HFF-Myc (cell line): ENCODE data around the gene NR4A2.

Experiments
- DNase-seq: peaks from one replicate; pipeline ENCODE4 v3.0.0-alpha.2; 2011; ENCODE audit warnings: low read depth; ENCODE audit errors: extremely low read depth
- H3K4me3 ChIP-seq: replicated peaks from 2 replicates; pipeline ENCODE4 v1.5.1; 2011; ENCODE audit warnings: low read depth, mild to moderate bottlenecking, control low read depth, low read length
- TF ChIP-seq, protein P1 (sequence below): IDR thresholded peaks from 2 replicates; pipeline ENCODE4 v1.5.1; 2012; ENCODE audit warnings: mild to moderate bottlenecking, low read depth, low read length, control low read depth; ENCODE audit errors: missing control alignments

NR4A2 gene

DNA sequence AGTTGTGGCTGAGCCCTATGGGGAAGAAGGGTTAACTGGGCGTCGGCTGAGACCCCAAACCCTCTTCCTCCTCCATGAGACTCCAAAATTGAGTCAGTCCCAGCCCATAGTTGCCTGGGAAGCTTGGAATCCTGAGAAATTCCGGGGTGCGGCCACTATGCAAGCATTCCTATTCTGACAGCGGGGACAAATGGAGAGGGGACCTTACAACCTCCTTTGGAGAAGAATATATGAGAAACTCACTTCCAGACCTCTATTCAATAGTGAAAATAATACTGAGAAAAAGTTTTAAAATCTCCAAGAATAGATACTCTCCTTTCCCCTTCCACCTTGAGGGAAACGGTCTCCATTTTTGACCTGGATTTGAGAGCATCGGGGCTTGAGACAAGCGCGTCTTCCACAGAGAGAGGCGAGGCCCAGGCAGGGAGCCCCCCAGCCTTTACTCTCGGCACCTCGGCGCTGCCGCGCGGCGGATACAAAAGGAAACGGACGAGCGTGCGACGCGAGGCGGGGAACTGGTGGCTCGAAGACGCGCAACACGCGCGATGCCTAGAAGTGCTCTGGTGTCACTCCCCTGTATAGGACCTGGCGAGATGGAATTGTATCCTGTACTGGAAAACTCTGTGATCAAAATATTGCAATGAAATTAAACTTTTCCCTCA, 11.1 kb downstream of the NR4A2 start:
- no peak overlapping the region for H3K4me3 ChIP-seq
- TF ChIP-seq, protein P1, sequence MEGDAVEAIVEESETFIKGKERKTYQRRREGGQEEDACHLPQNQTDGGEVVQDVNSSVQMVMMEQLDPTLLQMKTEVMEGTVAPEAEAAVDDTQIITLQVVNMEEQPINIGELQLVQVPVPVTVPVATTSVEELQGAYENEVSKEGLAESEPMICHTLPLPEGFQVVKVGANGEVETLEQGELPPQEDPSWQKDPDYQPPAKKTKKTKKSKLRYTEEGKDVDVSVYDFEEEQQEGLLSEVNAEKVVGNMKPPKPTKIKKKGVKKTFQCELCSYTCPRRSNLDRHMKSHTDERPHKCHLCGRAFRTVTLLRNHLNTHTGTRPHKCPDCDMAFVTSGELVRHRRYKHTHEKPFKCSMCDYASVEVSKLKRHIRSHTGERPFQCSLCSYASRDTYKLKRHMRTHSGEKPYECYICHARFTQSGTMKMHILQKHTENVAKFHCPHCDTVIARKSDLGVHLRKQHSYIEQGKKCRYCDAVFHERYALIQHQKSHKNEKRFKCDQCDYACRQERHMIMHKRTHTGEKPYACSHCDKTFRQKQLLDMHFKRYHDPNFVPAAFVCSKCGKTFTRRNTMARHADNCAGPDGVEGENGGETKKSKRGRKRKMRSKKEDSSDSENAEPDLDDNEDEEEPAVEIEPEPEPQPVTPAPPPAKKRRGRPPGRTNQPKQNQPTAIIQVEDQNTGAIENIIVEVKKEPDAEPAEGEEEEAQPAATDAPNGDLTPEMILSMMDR: no peak
- no peak for DNase-seq

GRCh38 chr2:156320486-156321098, 11.9 kb downstream of the NR4A2 start:
- no peak for DNase-seq

GRCh38 chr2:156319811-156320485, 12.6 kb downstream of the NR4A2 start:
- TF ChIP-seq, protein P1: no peak
- no peak for DNase-seq
- H3K4me3 ChIP-seq: peak overlapping the region; percentile 2

More at GRCh38 chr2:156320486-156321098, 11.9 kb downstream of the NR4A2 start:
- TF ChIP-seq, protein P1: no peak
- H3K4me3 ChIP-seq: peak overlapping the region; percentile 2

DNA sequence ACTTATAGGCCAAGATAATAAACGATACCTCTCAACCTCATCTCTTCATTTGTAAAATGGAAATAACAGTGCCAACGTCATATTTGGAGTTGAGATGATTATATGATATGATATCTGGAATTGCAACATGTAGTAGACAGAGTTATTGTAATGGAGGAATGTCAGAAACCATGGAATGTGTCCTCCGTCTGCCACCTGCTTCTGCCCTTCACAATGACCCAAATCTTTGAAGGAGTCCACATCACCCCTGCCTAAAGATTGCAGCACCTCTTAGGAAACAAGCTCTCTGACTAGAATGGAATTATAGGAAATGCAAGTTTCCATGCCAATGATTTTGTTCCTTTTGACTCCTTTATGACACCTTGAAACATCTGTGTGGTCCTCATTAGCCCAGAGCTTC, 14.9 kb downstream of the NR4A2 start:
- H3K4me3 ChIP-seq: no peak overlapping the region
- DNase-seq: no peak
- TF ChIP-seq, protein P1: no peak

GRCh38 chr2:156311976-156312375, 20.5 kb downstream of the NR4A2 start:
- DNase-seq: no peak
- H3K4me3 ChIP-seq: no peak overlapping the region
- TF ChIP-seq, protein P1: no peak

DNA sequence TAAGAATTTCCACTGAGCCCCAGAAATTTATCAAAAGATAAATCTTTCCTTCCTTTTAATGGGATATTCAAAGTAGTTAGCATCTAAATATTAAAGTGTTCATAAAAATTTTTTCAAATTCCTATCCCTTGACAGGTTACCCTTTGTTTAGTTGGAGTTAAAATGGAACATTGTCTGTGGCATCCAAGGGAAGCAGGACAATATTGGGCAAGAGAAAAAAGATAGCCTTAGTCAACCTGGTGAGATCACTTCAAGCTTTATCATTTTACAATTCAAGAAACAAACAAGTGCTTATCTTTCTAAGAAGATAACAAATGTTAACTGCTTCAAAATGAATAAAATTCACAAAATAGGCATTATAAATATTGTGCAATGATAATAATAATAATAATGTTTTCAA, 21.7 kb downstream of the NR4A2 start:
- DNase-seq: no peak
- no peak overlapping the region for H3K4me3 ChIP-seq
- TF ChIP-seq, protein P1: no peak
